ENCODE measurements around the gene GNAO1.
A peak's percentile ranks its signal among the peaks of the same experiment; 100 is the strongest.

The GNAO1 gene

GRCh38 chr16:56329887-56330286 is 138.6 kb downstream of the GNAO1 start:
- H3K27ac Mint-ChIP-seq, result no peak overlapping the region
- H3K4me1 Mint-ChIP-seq, result no peaks in the 10 kb centered on the region
- no peak overlapping the region for H3K4me3 Mint-ChIP-seq
- ATAC-seq (no peak), DNase-seq (no peak)
- no peaks in the 10 kb centered on the region for H3K9me3 Mint-ChIP-seq
- H3K27me3 Mint-ChIP-seq, result no peaks in the 10 kb centered on the region

- H3K4me3 Mint-ChIP-seq, result no peak overlapping the region
- no peaks in the 10 kb centered on the region for H3K9me3 Mint-ChIP-seq
- H3K27ac Mint-ChIP-seq, result peak overlapping the region in 1 of 2 donors; percentile 47
- H3K27me3 Mint-ChIP-seq, result no peaks in the 10 kb centered on the region
- ATAC-seq (no peak), DNase-seq (no peak)
- no peaks in the 10 kb centered on the region for H3K4me1 Mint-ChIP-seq
Observed at GRCh38 chr16:56330476-56330875, 139.2 kb downstream of the GNAO1 start.

- peak; percentile 13 for ATAC-seq
- no peak overlapping the region for H3K4me3 Mint-ChIP-seq
- DNase-seq, result no peak
- H3K4me1 Mint-ChIP-seq, result no peaks in the 10 kb centered on the region
- no peaks in the 10 kb centered on the region for H3K27me3 Mint-ChIP-seq
- H3K27ac Mint-ChIP-seq, result no peak overlapping the region
- H3K9me3 Mint-ChIP-seq, result no peaks in the 10 kb centered on the region
Observed at GRCh38 chr16:56331399-56331798, 140.1 kb downstream of the GNAO1 start.

GRCh38 chr16:56331915-56332314 is 140.6 kb downstream of the GNAO1 start:
- Mint-ChIP-seq H3K9me3 (no peaks in the 10 kb centered on the region), H3K4me1 (no peaks in the 10 kb centered on the region), H3K27ac (peak overlapping the region in 1 of 2 donors; percentile 89), H3K4me3 (no peak overlapping the region), H3K27me3 (no peaks in the 10 kb centered on the region)
- ATAC-seq (no peak), DNase-seq (no peak)

- Mint-ChIP-seq H3K9me3 (no peaks in the 10 kb centered on the region), H3K4me1 (no peaks in the 10 kb centered on the region), H3K4me3 (no peak overlapping the region), H3K27ac (peak overlapping the region; percentile 33 to 89), H3K27me3 (no peaks in the 10 kb centered on the region)
- DNase-seq (no peak), ATAC-seq (no peak)
Observed at GRCh38 chr16:56332464-56333079, 141.3 kb downstream of the GNAO1 start.

- Mint-ChIP-seq H3K9me3 (no peaks in the 10 kb centered on the region), H3K27me3 (no peaks in the 10 kb centered on the region), H3K4me3 (no peak overlapping the region), H3K4me1 (no peaks in the 10 kb centered on the region), H3K27ac (peak overlapping the region in 1 of 2 donors; percentile 44)
- DNase-seq (no peak), ATAC-seq (no peak)
Observed at GRCh38 chr16:56334761-56335160, 143.5 kb downstream of the GNAO1 start.

GRCh38 chr16:56336071-56336688 is 144.9 kb downstream of the GNAO1 start:
- H3K27me3 Mint-ChIP-seq, result no peaks in the 10 kb centered on the region
- no peak overlapping the region for H3K4me3 Mint-ChIP-seq
- no peaks in the 10 kb centered on the region for H3K9me3 Mint-ChIP-seq
- peak overlapping the region in 1 of 2 donors; percentile 36 for H3K27ac Mint-ChIP-seq
- H3K4me1 Mint-ChIP-seq, result no peaks in the 10 kb centered on the region
- no peak for DNase-seq
- no peak for ATAC-seq

GRCh38 chr16:56336711-56337110 is 145.4 kb downstream of the GNAO1 start:
- Mint-ChIP-seq H3K9me3 (no peaks in the 10 kb centered on the region), H3K27ac (no peak overlapping the region), H3K4me1 (no peaks in the 10 kb centered on the region), H3K4me3 (no peak overlapping the region), H3K27me3 (no peaks in the 10 kb centered on the region)
- ATAC-seq (no peak), DNase-seq (no peak)

GRCh38 chr16:56337131-56337857 is 146.0 kb downstream of the GNAO1 start:
- Mint-ChIP-seq H3K4me1 (no peaks in the 10 kb centered on the region), H3K9me3 (no peaks in the 10 kb centered on the region), H3K27me3 (no peaks in the 10 kb centered on the region), H3K27ac (no peak overlapping the region), H3K4me3 (no peak overlapping the region)
- DNase-seq, result no peak
- no peak for ATAC-seq

GRCh38 chr16:56337858-56338325 is 146.6 kb downstream of the GNAO1 start:
- Mint-ChIP-seq H3K4me3 (no peak overlapping the region), H3K9me3 (no peaks in the 10 kb centered on the region), H3K27ac (no peak overlapping the region), H3K4me1 (no peaks in the 10 kb centered on the region), H3K27me3 (no peaks in the 10 kb centered on the region)
- ATAC-seq (no peak), DNase-seq (no peak)

GRCh38 chr16:56338566-56339318 is 147.5 kb downstream of the GNAO1 start:
- no peak overlapping the region for H3K27ac Mint-ChIP-seq
- no peak overlapping the region for H3K4me3 Mint-ChIP-seq
- ATAC-seq, result no peak
- DNase-seq, result no peak
- no peaks in the 10 kb centered on the region for H3K4me1 Mint-ChIP-seq
- no peaks in the 10 kb centered on the region for H3K27me3 Mint-ChIP-seq
- H3K9me3 Mint-ChIP-seq, result no peaks in the 10 kb centered on the region

- no peaks in the 10 kb centered on the region for H3K4me1 Mint-ChIP-seq
- no peak overlapping the region for H3K27ac Mint-ChIP-seq
- DNase-seq (no peak), ATAC-seq (no peak)
- H3K27me3 Mint-ChIP-seq, result no peaks in the 10 kb centered on the region
- no peaks in the 10 kb centered on the region for H3K9me3 Mint-ChIP-seq
- no peak overlapping the region for H3K4me3 Mint-ChIP-seq
Observed at GRCh38 chr16:56339431-56340195, 148.3 kb downstream of the GNAO1 start.

GRCh38 chr16:56340416-56340815 is 149.1 kb downstream of the GNAO1 start:
- ATAC-seq (no peak), DNase-seq (no peak)
- H3K4me1 Mint-ChIP-seq, result no peaks in the 10 kb centered on the region
- H3K4me3 Mint-ChIP-seq, result no peak overlapping the region
- H3K9me3 Mint-ChIP-seq, result no peaks in the 10 kb centered on the region
- peak overlapping the region; percentile 58 to 81 for H3K27ac Mint-ChIP-seq
- H3K27me3 Mint-ChIP-seq, result no peaks in the 10 kb centered on the region

GRCh38 chr16:56340864-56341365 is 149.6 kb downstream of the GNAO1 start:
- no peaks in the 10 kb centered on the region for H3K27me3 Mint-ChIP-seq
- H3K9me3 Mint-ChIP-seq, result no peaks in the 10 kb centered on the region
- H3K27ac Mint-ChIP-seq, result peak overlapping the region; percentile 58 to 81
- ATAC-seq (no peak), DNase-seq (no peak)
- no peaks in the 10 kb centered on the region for H3K4me1 Mint-ChIP-seq
- H3K4me3 Mint-ChIP-seq, result no peak overlapping the region
